H1 (cell line): Measurements from ENCODE around the gene CERS5.

Experiments
- ATF2 ChIP-seq: IDR thresholded peaks from 2 replicates; pipeline ENCODE4 v1.6.1; 2012; ENCODE audit warnings: low read length, inconsistent platforms
- BACH1 ChIP-seq: IDR thresholded peaks from 2 replicates; pipeline ENCODE4 v1.6.1; 2012; ENCODE audit warnings: low read length, improper control_type of control experiment
- BRCA1 ChIP-seq: IDR thresholded peaks from 2 replicates; pipeline ENCODE4 v1.6.1; 2012; ENCODE audit warnings: low read depth, low read length, improper control_type of control experiment
- CTCF ChIP-seq, 3 experiments: IDR thresholded peaks; 1 replicate in 2 of 3; 2 replicates in 1 of 3; pipeline versions ENCODE4 v1.5.1 to v1.6.1; 2011; ENCODE audit warnings: low read length in 3 of 3, mild to moderate bottlenecking in 3 of 3, inconsistent platforms in 2 of 3, low read depth in 1 of 3, moderate library complexity in 1 of 3; ENCODE audit not compliant: insufficient read depth in 1 of 3; ENCODE audit errors: control extremely low read depth in 1 of 3
- EZH2 ChIP-seq: fragments of 200-600 bp; sonication (generic); IDR thresholded peaks from 2 replicates; pipeline ENCODE4 v1.7.1; 2012; ENCODE audit warnings: low read depth, mild to moderate bottlenecking, moderate library complexity, low read length, inconsistent platforms; ENCODE audit not compliant: severe bottlenecking
- HDAC2 ChIP-seq, 2 experiments: fragments of 300-600 bp in 1 of 2; sonication (generic) in 1 of 2; IDR thresholded peaks; 2 replicates each; pipeline ENCODE4 v1.6.1; 2011 to 2012; ENCODE audit warnings: low read depth in 2 of 2, low read length in 2 of 2, mild to moderate bottlenecking in 2 of 2, moderate library complexity in 2 of 2, borderline replicate concordance in 1 of 2, inconsistent platforms in 1 of 2
- KDM5A ChIP-seq: fragments of 200-600 bp; IDR thresholded peaks from 2 replicates; pipeline ENCODE4 v1.7.1; 2012; ENCODE audit warnings: mild to moderate bottlenecking, low read length, inconsistent platforms, mixed read lengths
- POLR2A ChIP-seq, 2 experiments: IDR thresholded peaks; 1 replicate in 1 of 2; 2 replicates in 1 of 2; pipeline ENCODE4 v1.6.1; 2011; ENCODE audit warnings: low read depth in 2 of 2, low read length in 2 of 2, mild to moderate bottlenecking in 2 of 2; ENCODE audit errors: control extremely low read depth in 1 of 2
- SUZ12 ChIP-seq: fragments of 200-600 bp; sonication (generic); IDR thresholded peaks from 2 replicates; pipeline ENCODE4 v1.6.1; 2012; ENCODE audit warnings: mild to moderate bottlenecking, inconsistent platforms, low read length, moderate library complexity, mixed read lengths
- TAF7 ChIP-seq: optimal IDR thresholded peaks from 2 replicates; pipeline ENCODE3; 2011; ENCODE audit warnings: low read depth, mild to moderate bottlenecking, inconsistent platforms, low read length, moderate library complexity, borderline replicate concordance

- no peak for TF ChIP-seq BACH1
- TF ChIP-seq CTCF (IDR thresholded peaks at IDR 0.05; ENCODE audit: control extremely low read depth in 1 of 3, insufficient read depth in 1 of 3, low read depth in 1 of 3, low read length in 3 of 3), result no peak
- TF ChIP-seq SUZ12, result no peak
- no peak for TF ChIP-seq BRCA1
- TF ChIP-seq KDM5A, result no peak
- TF ChIP-seq POLR2A (IDR thresholded peaks at IDR 0.05; ENCODE audit: control extremely low read depth in 1 of 2, low read depth in 2 of 2, low read length in 2 of 2), result no peak
- no peak for TF ChIP-seq EZH2
- no peak for TF ChIP-seq HDAC2 (IDR thresholded peaks at IDR 0.05; ENCODE audit: borderline replicate concordance in 1 of 2, low read depth in 2 of 2, low read length in 2 of 2)
- no peak for TF ChIP-seq TAF7
- TF ChIP-seq ATF2, result no peak
Observed at GRCh38 chr12:50188875-50189575, 21.9 kb upstream of the CERS5 start.
